Measurements from ENCODE around the gene PRKACA. TPM values are rescaled to one million over a fixed set of nuclear protein-coding genes. Genes with fewer than 3 reads are reported as not detected.

PRKACA gene
- total and polyA plus RNA-seq, 4 donors, result 43.7 to 103 (median 67.9) TPM

DNA sequence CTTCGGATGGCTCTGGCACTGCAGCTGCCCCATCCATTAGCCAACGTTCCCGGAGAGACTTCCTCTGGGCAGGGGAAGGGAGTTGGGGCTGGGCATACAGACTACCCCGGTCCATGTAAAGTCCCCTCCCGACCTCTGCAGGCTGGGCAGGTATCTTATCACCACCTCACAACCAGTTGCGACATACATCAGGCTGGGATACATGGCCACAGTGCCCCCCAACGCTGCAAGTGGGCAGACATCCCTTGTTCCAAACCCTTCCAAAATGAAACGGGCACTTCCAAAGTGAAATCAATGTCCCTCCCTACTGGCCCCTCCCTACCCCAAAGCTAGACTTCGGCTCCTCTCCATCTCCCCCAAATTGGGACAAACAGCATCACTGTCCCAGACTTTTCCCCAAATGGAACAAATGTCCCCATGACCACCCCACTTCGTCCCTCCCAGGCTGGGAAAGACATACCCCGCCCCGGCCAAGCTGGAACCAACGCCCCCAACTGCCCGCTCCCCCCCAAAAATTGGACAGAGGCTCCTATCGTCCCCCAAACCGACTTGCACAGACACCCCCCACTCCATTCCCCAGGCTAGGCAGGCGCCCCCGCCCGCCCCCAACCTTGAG lies 60.7 kb downstream of the PRKACA start:
- ATAC-seq (ENCODE audit: insufficient read depth, low FRiP score) (no peak), DNase-seq (peak in 2 of 3 donors; percentile 13 to 14)
- peaks cover 0 to 8% (median 5%) of the 10 kb centered on the region in 3 donors for H3K27me3 ChIP-seq (ENCODE audit: control insufficient read depth in 3 of 3, insufficient read depth in 3 of 3, low read length in 2 of 3)
- 44 to 48% methylated on average over 19 of the region's 19 CpGs for WGBS, 2 donors
- H3K4me1 ChIP-seq (ENCODE audit: control insufficient read depth in 5 of 5, insufficient read depth in 5 of 5, low read length in 5 of 5), result peaks cover 3 to 11% (median 4%) of the 10 kb centered on the region in 5 donors
- peaks cover 0 to 9% (median 3%) of the 10 kb centered on the region in 4 donors for H3K36me3 ChIP-seq (ENCODE audit: control insufficient read depth in 4 of 4, insufficient read depth in 4 of 4, low read length in 4 of 4)
- TF ChIP-seq, protein P1, sequence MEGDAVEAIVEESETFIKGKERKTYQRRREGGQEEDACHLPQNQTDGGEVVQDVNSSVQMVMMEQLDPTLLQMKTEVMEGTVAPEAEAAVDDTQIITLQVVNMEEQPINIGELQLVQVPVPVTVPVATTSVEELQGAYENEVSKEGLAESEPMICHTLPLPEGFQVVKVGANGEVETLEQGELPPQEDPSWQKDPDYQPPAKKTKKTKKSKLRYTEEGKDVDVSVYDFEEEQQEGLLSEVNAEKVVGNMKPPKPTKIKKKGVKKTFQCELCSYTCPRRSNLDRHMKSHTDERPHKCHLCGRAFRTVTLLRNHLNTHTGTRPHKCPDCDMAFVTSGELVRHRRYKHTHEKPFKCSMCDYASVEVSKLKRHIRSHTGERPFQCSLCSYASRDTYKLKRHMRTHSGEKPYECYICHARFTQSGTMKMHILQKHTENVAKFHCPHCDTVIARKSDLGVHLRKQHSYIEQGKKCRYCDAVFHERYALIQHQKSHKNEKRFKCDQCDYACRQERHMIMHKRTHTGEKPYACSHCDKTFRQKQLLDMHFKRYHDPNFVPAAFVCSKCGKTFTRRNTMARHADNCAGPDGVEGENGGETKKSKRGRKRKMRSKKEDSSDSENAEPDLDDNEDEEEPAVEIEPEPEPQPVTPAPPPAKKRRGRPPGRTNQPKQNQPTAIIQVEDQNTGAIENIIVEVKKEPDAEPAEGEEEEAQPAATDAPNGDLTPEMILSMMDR (IDR thresholded peaks at IDR 0.05; ENCODE audit: control extremely low read depth, extremely low read depth), result no peak
- peaks cover 0 to 6% (median 0%) of the 10 kb centered on the region in 4 donors for H3K9me3 ChIP-seq (ENCODE audit: control insufficient read depth in 4 of 4, insufficient read depth in 3 of 4, low read length in 3 of 4)
- no peak overlapping the region for H3K4me3 ChIP-seq
- no peak overlapping the region for H3K27ac ChIP-seq (ENCODE audit: low read depth in 1 of 2, low read length in 1 of 2)
- H3K9ac ChIP-seq (ENCODE audit: insufficient read depth in 1 of 2, low read length in 2 of 2), result no peak overlapping the region

GRCh38 chr19:14056069-14056666 lies 61.4 kb downstream of the PRKACA start:
- peaks cover 0 to 13% (median 3%) of the 10 kb centered on the region in 4 donors for H3K36me3 ChIP-seq (ENCODE audit: control insufficient read depth in 4 of 4, insufficient read depth in 4 of 4, low read length in 4 of 4)
- no peak overlapping the region for H3K9ac ChIP-seq (ENCODE audit: insufficient read depth in 1 of 2, low read length in 2 of 2)
- TF ChIP-seq, protein P1 (IDR thresholded peaks at IDR 0.05; ENCODE audit: control extremely low read depth, extremely low read depth), result no peak
- H3K9me3 ChIP-seq (ENCODE audit: control insufficient read depth in 4 of 4, insufficient read depth in 3 of 4, low read length in 3 of 4), result peaks cover 0 to 6% (median 0%) of the 10 kb centered on the region in 4 donors
- no peak overlapping the region for H3K27ac ChIP-seq (ENCODE audit: low read depth in 1 of 2, low read length in 1 of 2)
- H3K27me3 ChIP-seq (ENCODE audit: control insufficient read depth in 3 of 3, insufficient read depth in 3 of 3, low read length in 2 of 3), result peaks cover 0 to 8% (median 5%) of the 10 kb centered on the region in 3 donors
- DNase-seq, result no peak
- ATAC-seq (ENCODE audit: insufficient read depth, low FRiP score), result no peak
- 96 to 97% methylated on average over 10 of the region's 10 CpGs for WGBS, 2 donors
- peaks cover 3 to 11% (median 4%) of the 10 kb centered on the region in 5 donors for H3K4me1 ChIP-seq (ENCODE audit: control insufficient read depth in 5 of 5, insufficient read depth in 5 of 5, low read length in 5 of 5)
- H3K4me3 ChIP-seq, result no peak overlapping the region

GRCh38 chr19:14055396-14055795 lies 62.2 kb downstream of the PRKACA start:
- peaks cover 0 to 6% (median 0%) of the 10 kb centered on the region in 4 donors for H3K9me3 ChIP-seq (ENCODE audit: control insufficient read depth in 4 of 4, insufficient read depth in 3 of 4, low read length in 3 of 4)
- H3K9ac ChIP-seq (ENCODE audit: insufficient read depth in 1 of 2, low read length in 2 of 2), result no peak overlapping the region
- H3K36me3 ChIP-seq (ENCODE audit: control insufficient read depth in 4 of 4, insufficient read depth in 4 of 4, low read length in 4 of 4), result peaks cover 0 to 15% (median 3%) of the 10 kb centered on the region in 4 donors
- H3K27ac ChIP-seq (ENCODE audit: low read depth in 1 of 2, low read length in 1 of 2), result no peak overlapping the region
- 85 to 88% methylated on average over 3 of the region's 3 CpGs for WGBS, 2 donors
- ATAC-seq (ENCODE audit: insufficient read depth, low FRiP score) (no peak), DNase-seq (no peak)
- peaks cover 3 to 11% (median 4%) of the 10 kb centered on the region in 5 donors for H3K4me1 ChIP-seq (ENCODE audit: control insufficient read depth in 5 of 5, insufficient read depth in 5 of 5, low read length in 5 of 5)
- TF ChIP-seq, protein P1 (IDR thresholded peaks at IDR 0.05; ENCODE audit: control extremely low read depth, extremely low read depth), result no peak
- H3K4me3 ChIP-seq, result no peak overlapping the region
- H3K27me3 ChIP-seq (ENCODE audit: control insufficient read depth in 3 of 3, insufficient read depth in 3 of 3, low read length in 2 of 3), result peaks cover 0 to 8% (median 5%) of the 10 kb centered on the region in 3 donors
